NCI-H2196 treated with DMSO at 0.1 percent for 48 hours (cell line): ENCODE data around the gene CCR2.

ENCODE experiments used
- DNase-seq: peaks from one replicate; lab custom pipeline; 2025; ENCODE audit not compliant: unreplicated experiment; lab: John Stamatoyannopoulos, UW

The CCR2 gene

GRCh38 chr3:46354478-46354877 is 567 bp downstream of the CCR2 start:
- DNase-seq: no peak

GRCh38 chr3:46354984-46355383 is 1.1 kb downstream of the CCR2 start:
- DNase-seq: no peak

GRCh38 chr3:46356276-46356675 is 2.4 kb downstream of the CCR2 start:
- DNase-seq: no peak

- DNase-seq: peak; percentile 25
Observed at GRCh38 chr3:46356909-46357308, 3.0 kb downstream of the CCR2 start.

- no peak for DNase-seq
Observed at GRCh38 chr3:46358466-46358865, 4.6 kb downstream of the CCR2 start.

GRCh38 chr3:46359733-46360493 is 6.0 kb downstream of the CCR2 start:
- no peak for DNase-seq

- no peak for DNase-seq
Observed at GRCh38 chr3:46360907-46361306, 7.0 kb downstream of the CCR2 start.

GRCh38 chr3:46361408-46362283 is 7.7 kb downstream of the CCR2 start:
- DNase-seq: no peak

- DNase-seq: no peak
Observed at GRCh38 chr3:46365041-46365440, 11.1 kb downstream of the CCR2 start.

GRCh38 chr3:46365737-46366524 is 12.0 kb downstream of the CCR2 start:
- DNase-seq: no peak

- no peak for DNase-seq
Observed at GRCh38 chr3:46367811-46368210, 13.9 kb downstream of the CCR2 start.

GRCh38 chr3:46368569-46368968 is 14.7 kb downstream of the CCR2 start:
- no peak for DNase-seq

GRCh38 chr3:46369151-46369550 is 15.2 kb downstream of the CCR2 start:
- no peak for DNase-seq

- DNase-seq: no peak
Observed at GRCh38 chr3:46369675-46370132, 15.8 kb downstream of the CCR2 start.

- no peak for DNase-seq
Observed at GRCh38 chr3:46370839-46371518, 17.1 kb downstream of the CCR2 start, which contains the start of gene CCR5. Gene CCR5 (plus strand): TSS chr3:46370946. CDS start chr3:46372903, 1,957 bp downstream.

- DNase-seq: no peak
Observed at GRCh38 chr3:46371519-46372340, 17.8 kb downstream of the CCR2 start.

- no peak for DNase-seq
Observed at GRCh38 chr3:46372492-46373359, 18.8 kb downstream of the CCR2 start.

GRCh38 chr3:46374755-46375154 is 20.8 kb downstream of the CCR2 start:
- no peak for DNase-seq

- DNase-seq: no peak
Observed at GRCh38 chr3:46375218-46375617, 21.3 kb downstream of the CCR2 start.
